GM19025 (cell line): ENCODE data around the gene ZPR1.
"Not testable (repeated sequence)": the region's sequence is repeated elsewhere in the genome, so short reads cannot be mapped to it uniquely, and the experiment has no call there.

ENCODE experiments used
- ATAC-seq: cut with Tn5 transposase; IDR thresholded peaks from one replicate; pipeline ENCODE4 v1.9.1; 2021; ENCODE audit warnings: mild to moderate bottlenecking, low read depth, moderate library complexity; ENCODE audit not compliant: unreplicated experiment

ZPR1 gene

DNA sequence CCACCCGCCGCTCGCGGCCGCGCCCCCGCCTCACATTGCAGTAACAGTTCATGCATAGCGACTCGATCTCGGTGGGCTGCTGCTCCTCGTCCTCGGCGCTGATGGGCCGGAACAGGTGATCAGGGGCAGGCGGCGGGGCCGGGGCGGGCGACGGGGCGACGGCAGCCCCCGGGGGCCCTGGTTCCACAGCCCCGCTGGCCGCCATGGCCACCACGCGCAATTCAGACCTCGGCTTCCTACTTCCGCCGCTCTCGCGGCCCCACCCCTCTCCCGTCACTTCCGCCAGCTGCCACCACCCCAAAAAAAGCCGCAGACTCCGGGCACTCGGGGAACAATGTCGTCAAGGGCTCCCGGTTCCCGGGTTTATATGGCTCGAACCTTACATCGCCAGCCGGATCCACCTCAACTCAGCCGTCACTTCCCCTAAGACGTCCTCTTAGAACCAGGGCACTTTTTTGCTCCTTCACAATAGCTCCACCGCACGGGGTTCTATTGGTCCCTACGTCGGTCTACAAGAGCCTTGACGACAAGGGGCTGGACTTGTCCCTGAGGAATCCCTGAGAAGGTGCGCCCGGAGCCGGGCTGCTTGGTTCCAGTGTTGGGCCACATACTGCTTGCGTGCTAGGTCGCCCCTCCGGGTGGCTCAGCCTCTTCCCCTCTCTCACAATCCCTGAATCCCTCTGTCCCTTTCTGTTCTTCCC is at the start of gene ZPR1:
Gene ZPR1 (minus strand): TSS at position 238 of the 701 bp plus-strand sequence. CDS start 33 bp downstream, at position 205.
- ATAC-seq, result peak; percentile 93

GRCh38 chr11:116836632-116836991 is 48.8 kb upstream of the ZPR1 start:
- no peak for ATAC-seq

DNA sequence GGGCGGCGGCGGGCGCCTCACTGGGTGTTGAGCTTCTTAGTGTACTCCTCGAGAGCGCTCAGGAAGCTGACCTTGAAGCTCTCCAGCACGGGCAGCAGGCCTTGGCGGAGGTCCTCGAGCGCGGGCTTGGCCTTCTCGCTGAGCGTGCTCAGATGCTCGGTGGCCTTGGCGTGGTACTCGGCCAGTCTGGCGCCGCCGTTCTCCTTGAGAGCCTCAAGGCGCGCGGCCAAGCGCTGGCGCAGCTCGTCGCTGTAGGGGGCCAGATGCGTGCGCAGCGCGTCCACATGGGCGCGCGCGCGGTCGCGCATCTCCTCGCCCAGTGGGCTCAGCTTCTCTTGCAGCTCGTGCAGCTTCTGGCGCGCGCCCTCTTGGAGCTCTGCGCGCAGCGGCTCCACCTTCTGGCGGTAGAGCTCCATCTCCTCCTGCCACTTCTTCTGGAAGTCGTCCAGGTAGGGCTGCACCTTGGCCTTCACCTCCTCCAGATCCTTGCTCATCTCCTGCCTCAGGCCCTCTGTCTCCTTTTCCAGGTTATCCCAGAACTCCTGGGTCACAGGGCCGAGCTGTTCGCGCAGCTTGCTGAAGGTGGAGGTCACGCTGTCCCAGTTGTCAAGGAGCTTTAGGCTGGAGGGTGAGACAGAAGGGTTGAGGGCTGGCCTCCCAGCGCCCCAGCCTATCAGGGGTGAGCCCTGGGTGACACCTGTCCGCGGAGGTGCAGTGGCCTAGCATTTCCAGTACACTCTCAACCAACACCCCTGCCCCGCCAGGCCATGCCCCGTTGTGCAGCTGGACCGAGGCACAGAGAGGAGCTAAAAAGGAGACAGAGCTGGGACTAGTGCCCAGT is 48.2 kb upstream of the ZPR1 start:
- peak; percentile 69 for ATAC-seq

GRCh38 chr11:116835042-116835772 is 47.4 kb upstream of the ZPR1 start:
- ATAC-seq, result peak; percentile 12

DNA sequence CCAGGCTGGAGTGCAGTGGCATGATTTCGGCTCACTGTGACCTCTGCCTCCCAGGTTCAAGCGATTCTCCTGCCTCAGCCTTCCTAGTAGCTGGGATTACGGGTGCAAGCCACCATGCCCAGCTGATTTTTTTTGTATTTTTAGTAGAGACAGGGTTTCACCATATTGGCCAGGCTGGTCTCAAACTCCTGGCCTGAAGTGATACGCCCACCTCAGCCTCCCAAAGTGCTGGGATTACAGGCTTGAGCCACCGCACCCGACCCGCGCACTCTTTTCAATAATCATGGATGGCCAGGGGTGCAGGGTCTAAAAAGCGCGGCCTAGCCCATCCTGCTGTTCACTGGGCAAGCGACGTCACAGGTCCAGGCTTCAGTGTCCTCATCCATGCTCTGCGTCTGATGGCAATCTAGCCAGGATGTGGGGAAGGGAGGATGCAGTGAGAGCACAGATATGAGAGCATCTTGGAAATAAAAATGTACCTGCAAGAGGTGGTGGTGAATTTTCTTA is 46.8 kb upstream of the ZPR1 start:
- not testable (repeated sequence) for ATAC-seq

GRCh38 chr11:116833816-116834534 is 46.2 kb upstream of the ZPR1 start:
- ATAC-seq, result no peak

GRCh38 chr11:116833491-116833815 is 45.6 kb upstream of the ZPR1 start:
- no peak for ATAC-seq

- no peak for ATAC-seq
Measured at GRCh38 chr11:116832350-116833290, 44.8 kb upstream of the ZPR1 start.

DNA sequence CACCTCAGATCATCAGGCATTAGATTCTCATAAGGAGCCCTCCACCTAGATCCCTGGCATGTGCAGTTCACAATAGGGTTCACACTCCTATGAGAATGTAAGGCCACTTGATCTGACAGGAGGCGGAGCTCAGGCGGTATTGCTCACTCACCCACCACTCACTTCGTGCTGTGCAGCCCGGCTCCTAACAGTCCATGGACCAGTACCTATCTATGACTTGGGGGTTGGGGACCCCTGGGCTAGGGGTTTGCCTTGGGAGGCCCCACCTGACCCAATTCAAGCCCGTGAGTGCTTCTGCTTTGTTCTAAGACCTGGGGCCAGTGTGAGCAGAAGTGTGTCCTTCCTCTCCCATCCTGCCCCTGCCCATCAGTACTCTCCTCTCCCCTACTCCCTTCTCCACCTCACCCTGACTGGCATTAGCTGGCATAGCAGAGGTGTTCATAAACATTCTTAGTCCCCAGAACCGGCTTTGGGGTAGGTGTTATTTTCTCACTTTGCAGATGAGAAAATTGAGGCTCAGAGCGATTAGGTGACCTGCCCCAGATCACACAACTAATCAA is 44.0 kb upstream of the ZPR1 start:
- ATAC-seq, result no peak

DNA sequence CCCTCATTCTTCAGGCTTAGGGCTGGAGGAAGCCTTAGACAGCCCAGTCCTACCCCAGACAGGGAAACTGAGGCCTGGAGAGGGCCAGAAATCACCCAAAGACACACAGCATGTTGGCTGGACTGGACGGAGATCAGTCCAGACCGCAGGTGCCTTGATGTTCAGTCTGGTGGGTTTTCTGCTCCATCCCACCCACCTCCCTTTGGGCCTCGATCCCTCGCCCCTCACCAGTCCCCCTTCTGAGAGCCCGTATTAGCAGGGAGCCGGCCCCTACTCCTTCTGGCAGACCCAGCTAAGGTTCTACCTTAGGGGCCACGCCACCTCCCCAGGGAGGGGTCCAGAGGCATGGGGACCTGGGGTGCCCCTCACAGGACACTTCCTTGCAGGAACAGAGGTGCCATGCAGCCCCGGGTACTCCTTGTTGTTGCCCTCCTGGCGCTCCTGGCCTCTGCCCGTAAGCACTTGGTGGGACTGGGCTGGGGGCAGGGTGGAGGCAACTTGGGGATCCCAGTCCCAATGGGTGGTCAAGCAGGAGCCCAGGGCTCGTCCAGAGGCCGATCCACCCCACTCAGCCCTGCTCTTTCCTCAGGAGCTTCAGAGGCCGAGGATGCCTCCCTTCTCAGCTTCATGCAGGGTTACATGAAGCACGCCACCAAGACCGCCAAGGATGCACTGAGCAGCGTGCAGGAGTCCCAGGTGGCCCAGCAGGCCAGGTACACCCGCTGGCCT is 42.5 kb upstream of the ZPR1 start:
- no peak for ATAC-seq

DNA sequence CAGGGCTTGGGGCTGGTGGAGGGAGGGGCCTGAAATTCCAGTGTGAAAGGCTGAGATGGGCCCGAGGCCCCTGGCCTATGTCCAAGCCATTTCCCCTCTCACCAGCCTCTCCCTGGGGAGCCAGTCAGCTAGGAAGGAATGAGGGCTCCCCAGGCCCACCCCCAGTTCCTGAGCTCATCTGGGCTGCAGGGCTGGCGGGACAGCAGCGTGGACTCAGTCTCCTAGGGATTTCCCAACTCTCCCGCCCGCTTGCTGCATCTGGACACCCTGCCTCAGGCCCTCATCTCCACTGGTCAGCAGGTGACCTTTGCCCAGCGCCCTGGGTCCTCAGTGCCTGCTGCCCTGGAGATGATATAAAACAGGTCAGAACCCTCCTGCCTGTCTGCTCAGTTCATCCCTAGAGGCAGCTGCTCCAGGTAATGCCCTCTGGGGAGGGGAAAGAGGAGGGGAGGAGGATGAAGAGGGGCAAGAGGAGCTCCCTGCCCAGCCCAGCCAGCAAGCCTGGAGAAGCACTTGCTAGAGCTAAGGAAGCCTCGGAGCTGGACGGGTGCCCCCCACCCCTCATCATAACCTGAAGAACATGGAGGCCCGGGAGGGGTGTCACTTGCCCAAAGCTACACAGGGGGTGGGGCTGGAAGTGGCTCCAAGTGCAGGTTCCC is 41.8 kb upstream of the ZPR1 start, which contains the start of gene APOC3:
Gene APOC3 (plus strand): TSS at position 383 of the 659 bp plus-strand sequence. CDS start 676 bp downstream, outside the sequence.
- no peak for ATAC-seq

DNA sequence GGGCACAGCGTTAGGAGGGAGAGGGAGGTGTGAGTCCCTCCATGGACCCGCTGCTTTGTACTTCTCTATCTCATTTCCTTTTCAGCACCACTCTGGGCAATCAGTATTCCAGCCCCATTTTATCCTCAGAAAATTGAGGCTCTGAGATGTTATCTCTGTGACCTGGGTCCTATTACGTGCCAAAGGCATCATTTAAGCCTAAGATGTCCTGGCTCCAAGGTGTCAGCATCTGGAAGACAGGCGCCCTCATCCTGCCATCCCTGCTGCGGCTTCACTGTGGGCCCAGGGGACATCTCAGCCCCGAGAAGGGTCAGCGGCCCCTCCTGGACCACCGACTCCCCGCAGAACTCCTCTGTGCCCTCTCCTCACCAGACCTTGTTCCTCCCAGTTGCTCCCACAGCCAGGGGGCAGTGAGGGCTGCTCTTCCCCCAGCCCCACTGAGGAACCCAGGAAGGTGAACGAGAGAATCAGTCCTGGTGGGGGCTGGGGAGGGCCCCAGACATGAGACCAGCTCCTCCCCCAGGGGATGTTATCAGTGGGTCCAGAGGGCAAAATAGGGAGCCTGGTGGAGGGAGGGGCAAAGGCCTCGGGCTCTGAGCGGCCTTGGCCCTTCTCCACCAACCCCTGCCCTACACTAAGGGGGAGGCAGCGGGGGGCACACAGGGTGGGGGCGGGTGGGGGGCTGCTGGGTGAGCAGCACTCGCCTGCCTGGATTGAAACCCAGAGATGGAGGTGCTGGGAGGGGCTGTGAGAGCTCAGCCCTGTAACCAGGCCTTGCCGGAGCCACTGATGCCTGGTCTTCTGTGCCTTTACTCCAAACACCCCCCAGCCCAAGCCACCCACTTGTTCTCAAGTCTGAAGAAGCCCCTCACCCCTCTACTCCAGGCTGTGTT is 41.1 kb upstream of the ZPR1 start:
- no peak for ATAC-seq

DNA sequence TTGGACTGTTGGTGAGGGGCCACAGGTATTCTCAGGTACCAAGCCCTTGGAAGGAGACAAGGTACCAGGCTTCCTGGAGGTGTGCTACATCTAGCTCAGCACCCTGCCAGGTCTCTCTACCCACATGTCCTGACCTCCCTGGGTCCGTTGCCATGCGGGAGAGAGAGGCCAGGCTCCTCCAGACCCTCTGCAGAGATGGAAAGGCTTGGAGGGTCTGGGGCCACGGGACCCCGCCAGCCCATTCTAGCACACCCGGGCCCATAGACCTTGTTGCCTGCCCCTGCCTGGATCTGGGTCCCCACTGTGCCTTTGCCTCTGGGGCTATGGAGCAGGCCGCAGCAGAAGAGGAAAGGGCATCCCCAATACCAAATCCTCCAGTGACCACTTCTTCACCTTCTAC is 39.6 kb upstream of the ZPR1 start:
- no peak for ATAC-seq

DNA sequence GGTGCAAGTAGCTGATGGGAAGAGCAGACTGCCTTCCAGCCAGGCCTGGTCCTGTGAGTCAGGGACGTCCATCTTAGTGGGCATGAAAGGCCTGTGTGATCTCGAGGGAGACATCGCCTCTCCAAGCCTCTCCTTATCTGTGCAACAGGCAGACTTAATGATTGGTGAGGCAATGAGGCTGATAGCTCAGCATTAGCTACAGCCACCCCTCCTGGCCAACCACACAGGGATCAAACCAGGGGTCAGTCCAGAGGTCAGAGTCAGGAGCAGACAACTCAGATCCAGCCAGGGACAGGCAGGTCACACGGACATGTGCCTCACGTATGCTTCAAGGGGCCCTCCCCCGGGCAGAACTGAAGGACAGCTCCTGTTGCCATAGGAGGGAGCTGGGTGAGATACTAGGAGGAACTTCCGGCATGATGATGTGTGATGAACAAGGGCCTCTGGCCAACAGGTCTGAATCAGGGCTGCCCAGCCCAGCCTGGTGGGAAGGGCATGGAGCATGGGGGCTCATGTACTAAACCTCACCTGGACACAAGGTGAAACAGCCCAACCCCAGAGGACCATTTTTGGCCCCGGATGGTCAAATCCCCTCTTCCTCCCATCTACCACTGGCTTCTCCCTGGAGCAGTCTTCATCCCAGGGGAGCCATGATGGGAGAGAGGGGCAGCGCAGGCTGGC is 39.1 kb upstream of the ZPR1 start:
- no peak for ATAC-seq

GRCh38 chr11:116825854-116826750 is 38.3 kb upstream of the ZPR1 start:
- ATAC-seq, result no peak
